CD4-positive, alpha-beta T cell (primary cell): ENCODE results near the gene SHISA9. TPM values are rescaled to one million over a fixed set of nuclear protein-coding genes. Genes with fewer than 3 reads are reported as not detected.

Experiments used
- ATAC-seq: fragments of 200-7000 bp; cut with Tn5 transposase; one replicate; pipeline ENCODE4 v1.10.0; 2022; ENCODE audit warnings: mild to moderate bottlenecking; ENCODE audit not compliant: poor library complexity
- CTCF ChIA-PET: fragments of 350-600 bp; sonication (Branson Sonifier 250); formaldehyde crosslinking; loops from one replicate; lab custom pipeline; 2021; ENCODE audit warnings: antibody characterized with exemption, inconsistent platforms; lab: Charles Lee
- POLR2A ChIA-PET: fragments of 350-600 bp; sonication (Branson Sonifier 250); formaldehyde crosslinking; loops from one replicate; lab custom pipeline; 2021; ENCODE audit warnings: antibody characterized with exemption, inconsistent platforms; lab: Charles Lee
- DNase-seq, 14 experiments: peaks; one replicate each; pipeline ENCODE4 v3.0.0-alpha.2; 2013 to 2020; ENCODE audit warnings: mixed read lengths in 2 of 14
- H3K27ac ChIP-seq, 2 donors: one replicate each; pipeline versions ENCODE4 v1.5.1 to v1.7.0; 2013; ENCODE audit warnings: low read length in 2 of 2, low read depth in 1 of 2, mild to moderate bottlenecking in 1 of 2
- H3K27me3 ChIP-seq, 2 experiments: 1 replicate in 1 of 2; 2 replicates in 1 of 2; pipeline versions ENCODE4 v1.6.1 to v1.7.0; 2013; ENCODE audit warnings: low read length in 2 of 2, control low read depth in 1 of 2, mild to moderate bottlenecking in 1 of 2, moderate library complexity in 1 of 2; ENCODE audit not compliant: insufficient read depth in 2 of 2, control insufficient read depth in 1 of 2
- H3K36me3 ChIP-seq: one replicate; pipeline ENCODE4 v1.6.1; 2013; ENCODE audit warnings: low read length, control low read depth; ENCODE audit not compliant: insufficient read depth
- H3K4me1 ChIP-seq: one replicate; pipeline ENCODE4 v1.6.1; 2013; ENCODE audit warnings: low read length, control low read depth; ENCODE audit not compliant: insufficient read depth
- H3K4me3 ChIP-seq: one replicate; pipeline ENCODE4 v1.5.1; 2013; ENCODE audit warnings: mild to moderate bottlenecking, low read length, moderate library complexity
- H3K9me3 ChIP-seq, 2 experiments: 1 replicate in 1 of 2; 2 replicates in 1 of 2; pipeline versions ENCODE4 v1.6.1 to v1.7.0; 2013; ENCODE audit warnings: low read length in 2 of 2, mild to moderate bottlenecking in 2 of 2, control low read depth in 1 of 2, moderate library complexity in 1 of 2; ENCODE audit not compliant: control insufficient read depth in 1 of 2, insufficient read depth in 1 of 2
- H3K27ac Mint-ChIP-seq: one replicate; pipeline ENCODE4 v1.8.0; 2020; ENCODE audit warnings: mixed read lengths
- H3K27me3 Mint-ChIP-seq: one replicate; pipeline ENCODE4 v1.8.0; 2021; ENCODE audit warnings: mixed read lengths
- H3K36me3 Mint-ChIP-seq: one replicate; pipeline ENCODE4 v1.8.0; 2021; ENCODE audit warnings: low read depth, mixed read lengths
- H3K4me1 Mint-ChIP-seq: one replicate; pipeline ENCODE4 v1.8.0; 2021; ENCODE audit warnings: low read depth, mixed read lengths
- H3K4me3 Mint-ChIP-seq: one replicate; pipeline ENCODE4 v1.8.0; 2020; ENCODE audit warnings: mild to moderate bottlenecking, mixed read lengths
- H3K9me3 Mint-ChIP-seq: one replicate; pipeline ENCODE4 v1.8.0; 2020; ENCODE audit warnings: mixed read lengths
- CTCF ChIP-seq: fragments of 200-600 bp; IDR thresholded peaks from one replicate; pipeline ENCODE4 v1.8.0; 2022; ENCODE audit warnings: antibody characterized with exemption, mild to moderate bottlenecking
- intact Hi-C, 2 experiments: fragments of 100-400 bp; cut with DNase I in 1 of 2; cut with micrococcal nuclease in 1 of 2; formaldehyde crosslinking; loops; one replicate each; pipeline versions ENCODE4 v1.15.1 to v1.9.0; 2023 to 2025; cut with DNase I, micrococcal nuclease
- total RNA-seq, 174 experiments: library from RNA in 2 of 174; stranded (reverse) in 2 of 174; gene quantifications; one replicate each; pipeline ENCODE4 v1.2.3 and lab custom pipeline; 2021 to 2026

SHISA9 gene
- total RNA-seq, 2 experiments from 2014 or later: not detected

- Mint-ChIP-seq H3K27me3 (peaks cover 4% of the 10 kb centered on the region), H3K9me3 (peaks cover 5% of the 10 kb centered on the region), H3K27ac (no peak overlapping the region), H3K4me1 (no peaks in the 10 kb centered on the region), H3K36me3 (no peaks in the 10 kb centered on the region), H3K4me3 (no peak overlapping the region)
- ChIA-PET CTCF (no interaction called here), POLR2A (no interaction called here)
- no peak for TF ChIP-seq CTCF
- no peak for DNase-seq
- no peak overlapping the region for H3K27ac ChIP-seq
- peaks cover 0 to 5% of the 10 kb centered on the region in 2 experiments for H3K9me3 ChIP-seq
- no peak overlapping the region for H3K4me3 ChIP-seq
- intact Hi-C loops: no loop called here
- ATAC-seq: no peak
- H3K4me1 ChIP-seq: no peaks in the 10 kb centered on the region
- no peaks in the 10 kb centered on the region for H3K27me3 ChIP-seq
- H3K36me3 ChIP-seq: no peaks in the 10 kb centered on the region
Observed at GRCh38 chr16:13229039-13229438, 327.6 kb downstream of the SHISA9 start.

- ATAC-seq: no peak
- H3K27me3 Mint-ChIP-seq: peaks cover 4% of the 10 kb centered on the region
- H3K27ac Mint-ChIP-seq: no peak overlapping the region
Observed at GRCh38 chr16:13231365-13231764, 330.0 kb downstream of the SHISA9 start.

GRCh38 chr16:13234999-13235398 lies 333.6 kb downstream of the SHISA9 start:
- no peak overlapping the region for H3K4me3 Mint-ChIP-seq
- H3K27ac Mint-ChIP-seq: no peak overlapping the region
- no peaks in the 10 kb centered on the region for H3K27me3 Mint-ChIP-seq
- Histone ChIP-seq H3K4me1 (no peaks in the 10 kb centered on the region), H3K36me3 (no peaks in the 10 kb centered on the region), H3K27ac (no peak overlapping the region), H3K27me3 (no peaks in the 10 kb centered on the region), H3K9me3 (peaks cover 0 to 11% of the 10 kb centered on the region in 2 experiments), H3K4me3 (no peak overlapping the region)
- TF ChIP-seq CTCF: no peak
- no peak for DNase-seq
- POLR2A ChIA-PET: no interaction called here
- no peak for ATAC-seq
- peaks cover 8% of the 10 kb centered on the region for H3K9me3 Mint-ChIP-seq
- H3K4me1 Mint-ChIP-seq: no peaks in the 10 kb centered on the region
- CTCF ChIA-PET: no interaction called here
- H3K36me3 Mint-ChIP-seq: no peaks in the 10 kb centered on the region
- intact Hi-C loops: no loop called here

More at GRCh38 chr16:13231365-13231764, 330.0 kb downstream of the SHISA9 start:
- ChIA-PET POLR2A (no interaction called here), CTCF (no interaction called here)
- H3K4me1 Mint-ChIP-seq: no peaks in the 10 kb centered on the region
- no peaks in the 10 kb centered on the region for H3K27me3 ChIP-seq
- H3K27ac ChIP-seq: no peak overlapping the region
- H3K4me3 Mint-ChIP-seq: no peak overlapping the region
- intact Hi-C loops: no loop called here
- no peaks in the 10 kb centered on the region for H3K4me1 ChIP-seq
- peaks cover 5% of the 10 kb centered on the region for H3K9me3 Mint-ChIP-seq
- no peaks in the 10 kb centered on the region for H3K36me3 ChIP-seq
- TF ChIP-seq CTCF: no peak
- peaks cover 0 to 14% of the 10 kb centered on the region in 2 experiments for H3K9me3 ChIP-seq
- DNase-seq: no peak
- no peak overlapping the region for H3K4me3 ChIP-seq
- no peaks in the 10 kb centered on the region for H3K36me3 Mint-ChIP-seq
